ENCODE data around the gene HTR4. TPM values are rescaled to one million over a fixed set of nuclear protein-coding genes. Genes with fewer than 3 reads are reported as not detected.

HTR4 gene
- total RNA-seq, 1 experiment from 2014 or later, result not detected

GRCh38 chr5:148433826-148434225 lies 220.5 kb downstream of the HTR4 start:
- no peak overlapping the region for H3K27ac Mint-ChIP-seq (ENCODE audit: unreplicated experiment)
- no peaks in the 10 kb centered on the region for H3K27me3 Mint-ChIP-seq (ENCODE audit: unreplicated experiment)
- H3K9me3 Mint-ChIP-seq (ENCODE audit: low read depth, unreplicated experiment), result no peaks in the 10 kb centered on the region
- no peaks in the 10 kb centered on the region for H3K4me1 Mint-ChIP-seq (ENCODE audit: low read depth, unreplicated experiment)
- DNase-seq, result no peak
- TF ChIP-seq CTCF (IDR thresholded peaks at IDR 0.05; ENCODE audit: unreplicated experiment), result no peak
- no TSS peak for BruUV-seq (replicated peaks)
- CTCF ChIA-PET, result interaction anchor here (0.6 kb wide), 1 partner anchor 36 kb away, joined by 3 read pairs; no protein-coding TSS in a partner anchor
- peaks cover 22% of the 10 kb centered on the region for H3K36me3 Mint-ChIP-seq (ENCODE audit: insufficient read depth, unreplicated experiment)
- intact Hi-C loops (cut with micrococcal nuclease; ENCODE audit: unreplicated experiment), result no loop called here
- no peak overlapping the region for H3K4me3 Mint-ChIP-seq (ENCODE audit: low read depth, unreplicated experiment)

Other genes with a start within 250 kb of the HTR4 start
- 16.6 and 16.9 TPM in 2 replicates for gene ADRB2, start 172.1 kb upstream of the HTR4 start, total RNA-seq (2022)

Data from Calu3 (cell line).